HepG2 (cell line): ENCODE measurements around the gene FERMT2. TPM values are rescaled to one million over a fixed set of nuclear protein-coding genes. Genes with fewer than 3 reads are reported as not detected.

Experiments
- ARID3A ChIP-seq: IDR thresholded peaks from 2 replicates; pipeline ENCODE4 v1.6.1; 2012; ENCODE audit warnings: low read depth, low read length, improper control_type of control experiment
- ATF1 ChIP-seq: IDR thresholded peaks from 2 replicates; pipeline ENCODE4 v1.6.1; 2016; ENCODE audit warnings: mild to moderate bottlenecking, control low read depth
- CCDC6 ChIP-seq: sonication (generic); formaldehyde crosslinking; IDR thresholded peaks from 2 replicates; pipeline ENCODE4 v1.8.1; 2022; ENCODE audit warnings: mild to moderate bottlenecking, missing genetic modification reagents, moderate library complexity
- LCORL ChIP-seq, 2 experiments: fragments of 450-650 bp in 1 of 2; sonication (generic) in 1 of 2; formaldehyde crosslinking in 1 of 2; IDR thresholded peaks; 2 replicates each; pipeline versions ENCODE4 v1.5.0 to v1.6.1; 2017 to 2020; ENCODE audit warnings: antibody characterized with exemption in 1 of 2, missing genetic modification reagents in 1 of 2
- MAZ ChIP-seq, 2 experiments: sonication (generic) in 1 of 2; formaldehyde crosslinking in 1 of 2; IDR thresholded peaks; 2 replicates each; pipeline versions ENCODE4 v1.5.0 to v1.6.1; 2012 to 2020; ENCODE audit warnings: low read depth in 2 of 2, mild to moderate bottlenecking in 2 of 2, borderline replicate concordance in 1 of 2, improper control_type of control experiment in 1 of 2, low read length in 1 of 2, missing genetic modification reagents in 1 of 2, moderate library complexity in 1 of 2
- MXD3 ChIP-seq: IDR thresholded peaks from 2 replicates; pipeline ENCODE4 v1.6.1; 2016; ENCODE audit warnings: mild to moderate bottlenecking, missing biosample characterization, missing genetic modification reagents
- NR2C2 ChIP-seq: sonication (generic); formaldehyde crosslinking; IDR thresholded peaks from 2 replicates; pipeline ENCODE4 v1.4.0; 2020; ENCODE audit warnings: missing genetic modification reagents, mild to moderate bottlenecking, moderate library complexity, borderline replicate concordance
- POLR2A ChIP-seq, 2 experiments: IDR thresholded peaks; 2 replicates each; pipeline ENCODE4 v1.6.1; 2011; ENCODE audit warnings: low read depth in 2 of 2, low read length in 2 of 2, mild to moderate bottlenecking in 1 of 2, moderate library complexity in 1 of 2; ENCODE audit not compliant: insufficient read depth in 1 of 2
- SOX6 ChIP-seq, 2 experiments: fragments of 450-650 bp in 1 of 2; sonication (generic) in 1 of 2; formaldehyde crosslinking in 1 of 2; IDR thresholded peaks; 2 replicates each; pipeline versions ENCODE4 v1.4.0 to v1.6.1; 2017 to 2020; ENCODE audit warnings: antibody characterized with exemption in 1 of 2, mild to moderate bottlenecking in 1 of 2, missing genetic modification reagents in 1 of 2
- TAF1 ChIP-seq: sonication (generic); formaldehyde crosslinking; IDR thresholded peaks from 2 replicates; pipeline ENCODE4 v1.4.0; 2020; ENCODE audit warnings: missing genetic modification reagents
- ZNF136 ChIP-seq: sonication (generic); formaldehyde crosslinking; IDR thresholded peaks from 2 replicates; pipeline ENCODE4 v1.8.1; 2022; ENCODE audit warnings: low read depth, mild to moderate bottlenecking, moderate library complexity, missing genetic modification reagents
- ZNF232 ChIP-seq: sonication (generic); formaldehyde crosslinking; IDR thresholded peaks from 2 replicates; pipeline ENCODE4 v1.4.0; 2020; ENCODE audit warnings: missing genetic modification reagents, borderline replicate concordance
- ZNF781 ChIP-seq: sonication (generic); formaldehyde crosslinking; IDR thresholded peaks from 2 replicates; pipeline ENCODE4 v1.5.1; 2020; ENCODE audit warnings: borderline replicate concordance, mild to moderate bottlenecking, missing genetic modification reagents; ENCODE audit errors: not compliant biosample characterization
- ZSCAN25 ChIP-seq: sonication (generic); formaldehyde crosslinking; IDR thresholded peaks from 2 replicates; pipeline ENCODE4 v1.8.0; 2022; ENCODE audit warnings: mild to moderate bottlenecking, missing genetic modification reagents
- polyA plus RNA-seq, 8 experiments: library from polyadenylated mRNA; depleted of rRNA in 3 of 8; stranded (reverse) in 7 of 8; unstranded in 1 of 8; fragments of >200 nt; fragmentation: Illumina TruSeq in 4 of 8; extraction: Trizol in 4 of 8; gene quantifications; 2 replicates each; pipeline versions ENCODE4 v1.2.1 to v1.2.3, GENCODE V29; 2011 to 2016; ENCODE audit warnings: low read depth in 4 of 8, missing spikeins in 1 of 8, mixed read lengths in 1 of 8; ENCODE audit not compliant: insufficient read depth in 1 of 8
- total RNA-seq, 5 experiments: library from RNA; depleted of rRNA; stranded (reverse); fragments of >200 nt; fragmentation: Illumina TruSeq; extraction: Trizol; gene quantifications; 2 replicates each; pipeline ENCODE4 v1.2.3, GENCODE V29; 2016; ENCODE audit warnings: low read depth in 1 of 5
- TF ChIP-seq, protein P1 (sequence below): sonication (generic); formaldehyde crosslinking; IDR thresholded peaks from 2 replicates; pipeline ENCODE4 v1.4.0; 2020; ENCODE audit warnings: missing genetic modification reagents
- TF ChIP-seq, protein P2 (sequence below): IDR thresholded peaks from 2 replicates; pipeline ENCODE4 v1.6.1; 2018; ENCODE audit warnings: missing genetic modification reagents, mild to moderate bottlenecking, missing compliant biosample characterization
- TF ChIP-seq, protein P3 (sequence below): sonication (generic); formaldehyde crosslinking; IDR thresholded peaks from 2 replicates; pipeline ENCODE4 v1.5.0; 2020; ENCODE audit warnings: missing genetic modification reagents
- TF ChIP-seq, protein P4 (sequence below): sonication (generic); formaldehyde crosslinking; IDR thresholded peaks from 2 replicates; pipeline ENCODE4 v1.8.1; 2023; ENCODE audit warnings: mild to moderate bottlenecking, missing genetic modification reagents

The FERMT2 gene
- total and polyA plus RNA-seq, 2 of the 13 experiments (the other 11 are each of a cell fraction or from before 2014, with no cell fraction given) = 36.2 to 60.4 TPM

- TF ChIP-seq, protein P1, sequence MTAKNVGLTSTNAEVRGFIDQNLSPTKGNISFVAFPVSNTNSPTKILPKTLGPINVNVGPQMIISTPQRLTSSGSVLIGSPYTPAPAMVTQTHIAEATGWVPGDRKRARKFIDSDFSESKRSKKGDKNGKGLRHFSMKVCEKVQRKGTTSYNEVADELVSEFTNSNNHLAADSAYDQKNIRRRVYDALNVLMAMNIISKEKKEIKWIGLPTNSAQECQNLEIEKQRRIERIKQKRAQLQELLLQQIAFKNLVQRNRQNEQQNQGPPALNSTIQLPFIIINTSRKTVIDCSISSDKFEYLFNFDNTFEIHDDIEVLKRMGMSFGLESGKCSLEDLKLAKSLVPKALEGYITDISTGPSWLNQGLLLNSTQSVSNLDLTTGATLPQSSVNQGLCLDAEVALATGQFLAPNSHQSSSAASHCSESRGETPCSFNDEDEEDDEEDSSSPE (CRISPR knock-in tag) = 0 out of 2 replicates have a peak, but pooled peaks have one; percentile 3
- TF ChIP-seq, protein P2, sequence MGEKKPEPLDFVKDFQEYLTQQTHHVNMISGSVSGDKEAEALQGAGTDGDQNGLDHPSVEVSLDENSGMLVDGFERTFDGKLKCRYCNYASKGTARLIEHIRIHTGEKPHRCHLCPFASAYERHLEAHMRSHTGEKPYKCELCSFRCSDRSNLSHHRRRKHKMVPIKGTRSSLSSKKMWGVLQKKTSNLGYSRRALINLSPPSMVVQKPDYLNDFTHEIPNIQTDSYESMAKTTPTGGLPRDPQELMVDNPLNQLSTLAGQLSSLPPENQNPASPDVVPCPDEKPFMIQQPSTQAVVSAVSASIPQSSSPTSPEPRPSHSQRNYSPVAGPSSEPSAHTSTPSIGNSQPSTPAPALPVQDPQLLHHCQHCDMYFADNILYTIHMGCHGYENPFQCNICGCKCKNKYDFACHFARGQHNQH = 0 out of 2 replicates have a peak, but pooled peaks have one; percentile 3
- TF ChIP-seq, protein P3, sequence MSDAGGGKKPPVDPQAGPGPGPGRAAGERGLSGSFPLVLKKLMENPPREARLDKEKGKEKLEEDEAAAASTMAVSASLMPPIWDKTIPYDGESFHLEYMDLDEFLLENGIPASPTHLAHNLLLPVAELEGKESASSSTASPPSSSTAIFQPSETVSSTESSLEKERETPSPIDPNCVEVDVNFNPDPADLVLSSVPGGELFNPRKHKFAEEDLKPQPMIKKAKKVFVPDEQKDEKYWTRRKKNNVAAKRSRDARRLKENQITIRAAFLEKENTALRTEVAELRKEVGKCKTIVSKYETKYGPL (CRISPR knock-in tag) = no peak
- TF ChIP-seq SOX6 (IDR thresholded peaks at IDR 0.05) (no peak), SOX6 (CRISPR knock-in tag; IDR thresholded peaks at IDR 0.05) (0 out of 2 replicates have a peak, but pooled peaks have one; percentile 8), NR2C2 (CRISPR knock-in tag) (0 out of 2 replicates have a peak, but pooled peaks have one; percentile 2), ARID3A (no peak), TAF1 (CRISPR knock-in tag) (no peak), POLR2A (IDR thresholded peaks at IDR 0.05; ENCODE audit: insufficient read depth in 1 of 2, low read depth in 2 of 2, low read length in 2 of 2) (peak in 1 of 2 experiments; percentile 73; a peak in 2 of 4 replicates), MAZ (IDR thresholded peaks at IDR 0.05; ENCODE audit: borderline replicate concordance, low read depth, low read length) (no peak), MAZ (CRISPR knock-in tag; IDR thresholded peaks at IDR 0.05; ENCODE audit: low read depth) (no peak), ZSCAN25 (CRISPR knock-in tag) (no peak), ZNF232 (CRISPR knock-in tag) (no peak), CCDC6 (CRISPR knock-in tag) (no peak), MXD3 (0 out of 2 replicates have a peak, but pooled peaks have one; percentile 6), ZNF136 (CRISPR knock-in tag) (0 out of 2 replicates have a peak, but pooled peaks have one; percentile 10), ATF1 (no peak), LCORL (IDR thresholded peaks at IDR 0.05) (no peak), LCORL (CRISPR knock-in tag; IDR thresholded peaks at IDR 0.05) (peak; percentile 27; the same call in 1 of the 2 replicates), ZNF781 (CRISPR knock-in tag) (no peak)
- TF ChIP-seq, protein P4, sequence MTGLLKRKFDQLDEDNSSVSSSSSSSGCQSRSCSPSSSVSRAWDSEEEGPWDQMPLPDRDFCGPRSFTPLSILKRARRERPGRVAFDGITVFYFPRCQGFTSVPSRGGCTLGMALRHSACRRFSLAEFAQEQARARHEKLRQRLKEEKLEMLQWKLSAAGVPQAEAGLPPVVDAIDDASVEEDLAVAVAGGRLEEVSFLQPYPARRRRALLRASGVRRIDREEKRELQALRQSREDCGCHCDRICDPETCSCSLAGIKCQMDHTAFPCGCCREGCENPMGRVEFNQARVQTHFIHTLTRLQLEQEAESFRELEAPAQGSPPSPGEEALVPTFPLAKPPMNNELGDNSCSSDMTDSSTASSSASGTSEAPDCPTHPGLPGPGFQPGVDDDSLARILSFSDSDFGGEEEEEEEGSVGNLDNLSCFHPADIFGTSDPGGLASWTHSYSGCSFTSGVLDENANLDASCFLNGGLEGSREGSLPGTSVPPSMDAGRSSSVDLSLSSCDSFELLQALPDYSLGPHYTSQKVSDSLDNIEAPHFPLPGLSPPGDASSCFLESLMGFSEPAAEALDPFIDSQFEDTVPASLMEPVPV (CRISPR knock-in tag) = no peak
These were observed 1.1 kb upstream of the FERMT2 start (continued) for GRCh38 chr14:52951681-52952554.
